ENCODE results near the gene CELSR1.
A peak's percentile ranks its signal among the peaks of the same experiment; 100 is the strongest.
"Not testable (repeated sequence)": the region's sequence is repeated elsewhere in the genome, so short reads cannot be mapped to it uniquely, and the experiment has no call there.

Gene CELSR1

GRCh38 chr22:46533070-46533833 lies 4.2 kb downstream of the CELSR1 start:
- DNase-seq, result no peak

GRCh38 chr22:46532416-46532815 lies 5.0 kb downstream of the CELSR1 start:
- no peak for DNase-seq

GRCh38 chr22:46531581-46532175 lies 5.7 kb downstream of the CELSR1 start:
- no peak for DNase-seq

- peak; percentile 96 to 99 for DNase-seq
Measured at GRCh38 chr22:46528121-46528610, 9.3 kb downstream of the CELSR1 start.

- no peak for DNase-seq
Measured at GRCh38 chr22:46526244-46526839, 11.1 kb downstream of the CELSR1 start.

- DNase-seq, result no peak
Measured at GRCh38 chr22:46525389-46526243, 11.8 kb downstream of the CELSR1 start.

- DNase-seq, result no peak
Measured at GRCh38 chr22:46524203-46524740, 13.1 kb downstream of the CELSR1 start.

GRCh38 chr22:46522797-46523196 lies 14.6 kb downstream of the CELSR1 start:
- no peak for DNase-seq

- DNase-seq, result no peak
Measured at GRCh38 chr22:46521994-46522393, 15.4 kb downstream of the CELSR1 start.

GRCh38 chr22:46520880-46521279 lies 16.5 kb downstream of the CELSR1 start:
- no peak for DNase-seq

- DNase-seq, result no peak
Measured at GRCh38 chr22:46519377-46519776, 18.0 kb downstream of the CELSR1 start.

- DNase-seq, result no peak
Measured at GRCh38 chr22:46518542-46519325, 18.7 kb downstream of the CELSR1 start.

GRCh38 chr22:46518038-46518437 lies 19.4 kb downstream of the CELSR1 start:
- no peak for DNase-seq

GRCh38 chr22:46517255-46517761 lies 20.1 kb downstream of the CELSR1 start:
- DNase-seq, result no peak

GRCh38 chr22:46516638-46517037 lies 20.8 kb downstream of the CELSR1 start:
- DNase-seq, result no peak

GRCh38 chr22:46516112-46516487 lies 21.3 kb downstream of the CELSR1 start:
- not testable (repeated sequence) for DNase-seq

- DNase-seq, result no peak
Measured at GRCh38 chr22:46515208-46516111, 22.0 kb downstream of the CELSR1 start.

GRCh38 chr22:46514592-46515207 lies 22.7 kb downstream of the CELSR1 start:
- DNase-seq, result no peak

GRCh38 chr22:46513908-46514550 lies 23.4 kb downstream of the CELSR1 start:
- no peak for DNase-seq

- DNase-seq, result no peak
Measured at GRCh38 chr22:46512683-46513082, 24.7 kb downstream of the CELSR1 start.

All from Kasumi-1 (cell line).